ENCODE results near the gene NT5DC1.
"Not testable (repeated sequence)": the region's sequence is repeated elsewhere in the genome, so short reads cannot be mapped to it uniquely, and the experiment has no call there.

NT5DC1 gene

GRCh38 chr6:116271149-116271708 is 170.6 kb downstream of the NT5DC1 start:
- no peak for FAIRE-seq
- DNase-seq (ENCODE audit: low spot score), result no peak

GRCh38 chr6:116277124-116277523 is 176.5 kb downstream of the NT5DC1 start:
- FAIRE-seq (no peak), DNase-seq (ENCODE audit: low spot score) (no peak)

GRCh38 chr6:116278481-116278829 is 177.8 kb downstream of the NT5DC1 start:
- no peak for DNase-seq (ENCODE audit: low spot score)
- no peak for FAIRE-seq

- DNase-seq (ENCODE audit: low spot score), result no peak
Observed at GRCh38 chr6:116278854-116279231, 178.2 kb downstream of the NT5DC1 start.

GRCh38 chr6:116279232-116280160 is 178.8 kb downstream of the NT5DC1 start, which contains the start of gene TSPYL1:
TSS of gene TSPYL1 (minus strand) at chr6:116279930. CDS start at chr6:116279830, 100 bp downstream.
- peak; percentile 91 for DNase-seq (ENCODE audit: low spot score)
- peak; percentile 79 for FAIRE-seq

More at GRCh38 chr6:116278854-116279231, 178.2 kb downstream of the NT5DC1 start:
- no peak for FAIRE-seq

- DNase-seq (ENCODE audit: low spot score) (no peak), FAIRE-seq (no peak)
Observed at GRCh38 chr6:116280161-116280932, 179.7 kb downstream of the NT5DC1 start.

GRCh38 chr6:116280933-116281316 is 180.3 kb downstream of the NT5DC1 start:
- FAIRE-seq, result no peak
- no peak for DNase-seq (ENCODE audit: low spot score)

GRCh38 chr6:116282698-116283097 is 182.0 kb downstream of the NT5DC1 start:
- no peak for FAIRE-seq
- no peak for DNase-seq (ENCODE audit: low spot score)

GRCh38 chr6:116283191-116283590 is 182.5 kb downstream of the NT5DC1 start:
- DNase-seq (ENCODE audit: low spot score) (no peak), FAIRE-seq (no peak)

- DNase-seq (ENCODE audit: low spot score); FAIRE-seq: not testable (repeated sequence)
Observed at GRCh38 chr6:116284984-116285383, 184.3 kb downstream of the NT5DC1 start.

GRCh38 chr6:116286773-116287358 is 186.2 kb downstream of the NT5DC1 start:
- no peak for FAIRE-seq

GRCh38 chr6:116287689-116288282 is 187.1 kb downstream of the NT5DC1 start:
- peak; percentile 51 for DNase-seq (ENCODE audit: low spot score)
- peak; percentile 85 for FAIRE-seq

More at GRCh38 chr6:116286773-116287358, 186.2 kb downstream of the NT5DC1 start:
- DNase-seq (ENCODE audit: low spot score), result no peak

- FAIRE-seq (no peak), DNase-seq (ENCODE audit: low spot score) (no peak)
Observed at GRCh38 chr6:116289876-116290275, 189.2 kb downstream of the NT5DC1 start.

GRCh38 chr6:116290799-116291198 is 190.1 kb downstream of the NT5DC1 start:
- DNase-seq (ENCODE audit: low spot score) (no peak), FAIRE-seq (no peak)

GRCh38 chr6:116291701-116292396 is 191.2 kb downstream of the NT5DC1 start:
- DNase-seq (ENCODE audit: low spot score) (no peak), FAIRE-seq (no peak)

- FAIRE-seq, result no peak
- DNase-seq (ENCODE audit: low spot score), result no peak
Observed at GRCh38 chr6:116292553-116292952, 191.9 kb downstream of the NT5DC1 start.

- FAIRE-seq (no peak), DNase-seq (ENCODE audit: low spot score) (no peak)
Observed at GRCh38 chr6:116298273-116298672, 197.6 kb downstream of the NT5DC1 start.

- no peak for FAIRE-seq
Observed at GRCh38 chr6:116298973-116299372, 198.3 kb downstream of the NT5DC1 start.

More at GRCh38 chr6:116298973-116299372, 198.3 kb downstream of the NT5DC1 start:
- DNase-seq (ENCODE audit: low spot score), result no peak

Data from RCC 7860 (cell line).